PFSK-1 (cell line): ENCODE results near the gene RFX3.

ENCODE experiments used
- FOXP2 ChIP-seq: optimal IDR thresholded peaks from 2 replicates; pipeline ENCODE3; 2011; ENCODE audit warnings: borderline replicate concordance, control low read depth, inconsistent platforms; ENCODE audit not compliant: insufficient read depth; ENCODE audit errors: extremely low read length, extremely low read depth
- POLR2AphosphoS5 ChIP-seq: IDR thresholded peaks from 2 replicates; pipeline ENCODE4 v1.6.1; 2012; ENCODE audit warnings: low read depth, mild to moderate bottlenecking, control low read depth, low read length, moderate library complexity
- REST ChIP-seq, 2 experiments: IDR thresholded peaks; 2 replicates each; pipeline versions ENCODE4 v1.6.1 to v1.8.0; 2011 to 2012; ENCODE audit warnings: low read depth in 2 of 2, low read length in 2 of 2, control low read depth in 1 of 2, inconsistent platforms in 1 of 2, mild to moderate bottlenecking in 1 of 2, moderate library complexity in 1 of 2; ENCODE audit not compliant: insufficient read depth in 1 of 2
- SIN3A ChIP-seq: IDR thresholded peaks from 2 replicates; pipeline ENCODE4 v1.6.1; 2012; ENCODE audit warnings: mild to moderate bottlenecking, low read length, moderate library complexity, borderline replicate concordance; ENCODE audit not compliant: insufficient read depth
- TAF1 ChIP-seq: IDR thresholded peaks from 2 replicates; pipeline ENCODE4 v1.6.1; 2012; ENCODE audit warnings: low read length, control low read depth, borderline replicate concordance; ENCODE audit not compliant: insufficient read depth

Gene RFX3

GRCh38 chr9:3250741-3251140 lies 275.1 kb downstream of the RFX3 start:
- no peak for TF ChIP-seq TAF1
- TF ChIP-seq SIN3A, result no peak
- no peak for TF ChIP-seq FOXP2
- TF ChIP-seq REST (IDR thresholded peaks at IDR 0.05; ENCODE audit: insufficient read depth in 1 of 2, low read depth in 2 of 2, low read length in 2 of 2), result no peak
- no peak for TF ChIP-seq POLR2AphosphoS5

- no peak for TF ChIP-seq FOXP2
- no peak for TF ChIP-seq SIN3A
- no peak for TF ChIP-seq TAF1
- no peak for TF ChIP-seq REST (IDR thresholded peaks at IDR 0.05; ENCODE audit: insufficient read depth in 1 of 2, low read depth in 2 of 2, low read length in 2 of 2)
- no peak for TF ChIP-seq POLR2AphosphoS5
These were observed 278.6 kb downstream of the RFX3 start for GRCh38 chr9:3247211-3247610.

- no peak for TF ChIP-seq TAF1
- no peak for TF ChIP-seq FOXP2
- TF ChIP-seq SIN3A, result no peak
- no peak for TF ChIP-seq REST (IDR thresholded peaks at IDR 0.05; ENCODE audit: insufficient read depth in 1 of 2, low read depth in 2 of 2, low read length in 2 of 2)
- TF ChIP-seq POLR2AphosphoS5, result no peak
These were observed 279.6 kb downstream of the RFX3 start for GRCh38 chr9:3246241-3246640.

- TF ChIP-seq POLR2AphosphoS5, result no peak
- TF ChIP-seq FOXP2, result no peak
- no peak for TF ChIP-seq SIN3A
- TF ChIP-seq REST (IDR thresholded peaks at IDR 0.05; ENCODE audit: insufficient read depth in 1 of 2, low read depth in 2 of 2, low read length in 2 of 2), result no peak
- TF ChIP-seq TAF1, result no peak
These were observed 280.7 kb downstream of the RFX3 start for GRCh38 chr9:3244963-3245653.

GRCh38 chr9:3243683-3244082 lies 282.1 kb downstream of the RFX3 start:
- TF ChIP-seq FOXP2 (no peak), SIN3A (no peak), REST (IDR thresholded peaks at IDR 0.05; ENCODE audit: insufficient read depth in 1 of 2, low read depth in 2 of 2, low read length in 2 of 2) (no peak), POLR2AphosphoS5 (no peak), TAF1 (no peak)
